Measurements from ENCODE around the gene SH3D21.

The SH3D21 gene

GRCh38 chr1:36306210-36306901, at the start of gene SH3D21:
Gene SH3D21 (plus strand): TSS chr1:36306368. CDS start chr1:36306421, 53 bp downstream.
- H3K4me3 ChIP-seq (ENCODE audit: low read length): peak within 1 kb of the TSS; percentile 59
- DNase-seq (ENCODE audit: low read depth): peak; percentile 79
- peak; percentile 34 for TF ChIP-seq CTCF (IDR thresholded peaks at IDR 0.05; ENCODE audit: insufficient read depth, low read depth, low read length, missing control alignments)

GRCh38 chr1:36256558-36257374, 49.4 kb upstream of the SH3D21 start:
- TF ChIP-seq CTCF (IDR thresholded peaks at IDR 0.05; ENCODE audit: insufficient read depth, low read depth, low read length, missing control alignments): no peak
- no peak overlapping the region for H3K4me3 ChIP-seq (ENCODE audit: low read length)
- DNase-seq (ENCODE audit: low read depth): no peak

- peak; percentile 53 for DNase-seq (ENCODE audit: low read depth)
- no peak for TF ChIP-seq CTCF (IDR thresholded peaks at IDR 0.05; ENCODE audit: insufficient read depth, low read depth, low read length, missing control alignments)
- H3K4me3 ChIP-seq (ENCODE audit: low read length): no peak overlapping the region
Measured at GRCh38 chr1:36257375-36257767, 48.8 kb upstream of the SH3D21 start.

- TF ChIP-seq CTCF (IDR thresholded peaks at IDR 0.05; ENCODE audit: insufficient read depth, low read depth, low read length, missing control alignments): no peak
- H3K4me3 ChIP-seq (ENCODE audit: low read length): no peak overlapping the region
- DNase-seq (ENCODE audit: low read depth): peak; percentile 39
Measured at GRCh38 chr1:36258960-36259344, 47.2 kb upstream of the SH3D21 start.

- DNase-seq (ENCODE audit: low read depth): peak; percentile 37
- TF ChIP-seq CTCF (IDR thresholded peaks at IDR 0.05; ENCODE audit: insufficient read depth, low read depth, low read length, missing control alignments): no peak
Measured at GRCh38 chr1:36268981-36269380, 37.2 kb upstream of the SH3D21 start.

GRCh38 chr1:36269408-36269838, 36.7 kb upstream of the SH3D21 start:
- no peak for TF ChIP-seq CTCF (IDR thresholded peaks at IDR 0.05; ENCODE audit: insufficient read depth, low read depth, low read length, missing control alignments)
- H3K4me3 ChIP-seq (ENCODE audit: low read length): no peak overlapping the region
- DNase-seq (ENCODE audit: low read depth): no peak

More at GRCh38 chr1:36268981-36269380, 37.2 kb upstream of the SH3D21 start:
- no peak overlapping the region for H3K4me3 ChIP-seq (ENCODE audit: low read length)

Data from epithelial cell of esophagus (primary cell).